Keratinocyte (primary cell): Measurements from ENCODE around the gene ZBTB20. TPM values are rescaled to one million over a fixed set of nuclear protein-coding genes. Genes with fewer than 3 reads are reported as not detected.

Experiments used
- DNase-seq: peaks from one replicate; pipeline ENCODE4 v3.0.0-alpha.2; 2011; ENCODE audit warnings: low read depth, missing footprints, low spot score
- FAIRE-seq: peaks from 2 replicates; lab custom pipeline; 2011; peaks lifted over from hg19 to GRCh38; lab: Jason Lieb, UNC
- H2AFZ ChIP-seq: 2 replicates; pipeline ENCODE4 v1.6.0; 2012; ENCODE audit warnings: low read length, control low read depth, inconsistent platforms; ENCODE audit not compliant: control insufficient read depth
- H3K27ac ChIP-seq: 2 replicates; pipeline ENCODE4 v1.5.1; 2011; ENCODE audit warnings: low read length; ENCODE audit not compliant: control insufficient read depth, insufficient read depth
- H3K27me3 ChIP-seq: 3 replicates; pipeline ENCODE4 v1.6.0; 2011; ENCODE audit warnings: low read length; ENCODE audit not compliant: control insufficient read depth, insufficient read depth; ENCODE audit errors: extremely low read depth
- H3K36me3 ChIP-seq, 2 experiments: 2 replicates in 1 of 2; 3 replicates in 1 of 2; pipeline ENCODE4 v1.5.1; 2011; ENCODE audit warnings: low read length in 2 of 2, mild to moderate bottlenecking in 1 of 2; ENCODE audit not compliant: control insufficient read depth in 2 of 2, insufficient read depth in 2 of 2; ENCODE audit errors: extremely low read depth in 1 of 2
- H3K4me1 ChIP-seq: 3 replicates; pipeline ENCODE4 v1.5.1; 2011; ENCODE audit warnings: low read length; ENCODE audit not compliant: control insufficient read depth, insufficient read depth; ENCODE audit errors: extremely low read depth
- H3K4me2 ChIP-seq: 3 replicates; pipeline ENCODE4 v1.6.0; 2011; ENCODE audit warnings: low read depth, low read length; ENCODE audit not compliant: control insufficient read depth, insufficient read depth; ENCODE audit errors: extremely low read depth
- H3K4me3 ChIP-seq, 3 experiments: fragments of 200-600 bp in 1 of 3; sonication (generic) in 1 of 3; 2 replicates in 2 of 3; 3 replicates in 1 of 3; pipeline ENCODE4 v1.5.1; 2011 to 2016; ENCODE audit warnings: low read length in 3 of 3, mild to moderate bottlenecking in 3 of 3, control low read depth in 2 of 3, inconsistent platforms in 1 of 3, low read depth in 1 of 3, mixed read lengths in 1 of 3, mixed run types in 1 of 3, moderate library complexity in 1 of 3; ENCODE audit not compliant: control insufficient read depth in 2 of 3, insufficient read depth in 2 of 3; ENCODE audit errors: extremely low read depth in 1 of 3
- H3K79me2 ChIP-seq: 2 replicates; pipeline ENCODE4 v1.6.0; 2012; ENCODE audit warnings: low read length; ENCODE audit not compliant: control insufficient read depth, insufficient read depth
- H3K9ac ChIP-seq: 3 replicates; pipeline ENCODE4 v1.6.0; 2011; ENCODE audit warnings: low read length; ENCODE audit not compliant: control insufficient read depth, insufficient read depth; ENCODE audit errors: extremely low read depth
- H3K9me1 ChIP-seq: 3 replicates; pipeline ENCODE4 v1.6.0; 2011; ENCODE audit warnings: low read length; ENCODE audit not compliant: control insufficient read depth, insufficient read depth; ENCODE audit errors: extremely low read depth
- H3K9me3 ChIP-seq: 2 replicates; pipeline ENCODE4 v1.5.1; 2012; ENCODE audit warnings: low read depth, low read length; ENCODE audit not compliant: control insufficient read depth
- H4K20me1 ChIP-seq: 3 replicates; pipeline ENCODE4 v1.6.0; 2011; ENCODE audit warnings: low read length; ENCODE audit not compliant: control insufficient read depth, insufficient read depth; ENCODE audit errors: extremely low read depth
- CTCF ChIP-seq, 3 experiments: IDR thresholded peaks in 1 of 3; conservative IDR thresholded peaks in 1 of 3; optimal IDR thresholded peaks in 1 of 3; 2 replicates in 2 of 3; 3 replicates in 1 of 3; pipeline versions ENCODE3 to v1.5.1; 2011; ENCODE audit warnings: low read length in 3 of 3, mild to moderate bottlenecking in 3 of 3, moderate library complexity in 2 of 3, control low read depth in 1 of 3, inconsistent platforms in 1 of 3; ENCODE audit not compliant: insufficient read depth in 2 of 3; ENCODE audit errors: extremely low read depth in 1 of 3
- EZH2 ChIP-seq: IDR thresholded peaks from one replicate; pipeline ENCODE4 v1.6.1; 2012; ENCODE audit warnings: inconsistent platforms, mild to moderate bottlenecking, low read length, moderate library complexity
- dilution Hi-C: fragments of 300-500 bp; cut with MboI; formaldehyde crosslinking; loops from one replicate; pipeline ENCODE4 v1.7.0; 2020; ENCODE audit warnings: low sequenced_read_pairs; ENCODE audit not compliant: extremely low pct_ligation_motif_present
- polyA plus RNA-seq, 5 experiments: library from polyadenylated mRNA; depleted of rRNA in 3 of 5; stranded (reverse) in 3 of 5; stranded (forward) in 1 of 5; unstranded in 1 of 5; fragments of >200 nt; gene quantifications; 1 replicate in 1 of 5; 2 replicates in 3 of 5; 3 replicates in 1 of 5; pipeline versions ENCODE4 v1.2.1 to v1.2.3, GENCODE V29; 2011 to 2012; ENCODE audit warnings: missing spikeins in 2 of 5, low read depth in 1 of 5, low replicate concordance in 1 of 5

ZBTB20 gene
- polyA plus RNA-seq, 1 donor (not counting 4 experiments of a cell fraction or from before 2014, with no cell fraction given) = 0.52 TPM

GRCh38 chr3:115040673-115041286 is 106.3 kb downstream of the ZBTB20 start:
- TF ChIP-seq CTCF (optimal IDR thresholded peaks at IDR 0.05 in 1 of 3, IDR thresholded peaks at IDR 0.05 in 1 of 3, conservative IDR thresholded peaks at IDR 0.05 in 1 of 3; ENCODE audit: extremely low read depth in 1 of 3, insufficient read depth in 2 of 3, low read length in 3 of 3) = peak; percentile 59 to 62 (median 60)
- no peak for TF ChIP-seq EZH2
- DNase-seq = no peak
- Histone ChIP-seq H2AFZ (no peak overlapping the region), H4K20me1 (no peaks in the 10 kb centered on the region), H3K4me1 (no peaks in the 10 kb centered on the region), H3K27ac (no peak overlapping the region), H3K36me3 (no peaks in the 10 kb centered on the region), H3K9me3 (no peaks in the 10 kb centered on the region), H3K27me3 (no peaks in the 10 kb centered on the region), H3K4me2 (no peak overlapping the region), H3K79me2 (no peaks in the 10 kb centered on the region), H3K9me1 (no peaks in the 10 kb centered on the region), H3K4me3 (no peak overlapping the region), H3K9ac (no peak overlapping the region)
- FAIRE-seq = no peak
- dilution Hi-C loops = no loop called here

GRCh38 chr3:115040246-115040645 is 106.8 kb downstream of the ZBTB20 start:
- Histone ChIP-seq H3K27ac (no peak overlapping the region), H3K9ac (no peak overlapping the region), H4K20me1 (no peaks in the 10 kb centered on the region), H2AFZ (no peak overlapping the region), H3K9me1 (no peaks in the 10 kb centered on the region), H3K4me3 (no peak overlapping the region), H3K4me2 (no peak overlapping the region), H3K36me3 (no peaks in the 10 kb centered on the region), H3K27me3 (no peaks in the 10 kb centered on the region), H3K9me3 (no peaks in the 10 kb centered on the region), H3K79me2 (no peaks in the 10 kb centered on the region), H3K4me1 (no peaks in the 10 kb centered on the region)
- TF ChIP-seq CTCF (optimal IDR thresholded peaks at IDR 0.05 in 1 of 3, IDR thresholded peaks at IDR 0.05 in 1 of 3, conservative IDR thresholded peaks at IDR 0.05 in 1 of 3; ENCODE audit: extremely low read depth in 1 of 3, insufficient read depth in 2 of 3, low read length in 3 of 3) (no peak), EZH2 (no peak)
- FAIRE-seq (no peak), DNase-seq (no peak)
- dilution Hi-C loops = no loop called here
